ENCODE data around the gene DBH. TPM values are rescaled to one million over a fixed set of nuclear protein-coding genes. Genes with fewer than 3 reads are reported as not detected.

The DBH gene
- total and polyA plus RNA-seq, 10 of the 15 experiments (the other 5 are each of a cell fraction or from before 2014, with no cell fraction given) = not detected

- Histone ChIP-seq H2AFZ (ENCODE audit: control insufficient read depth, low read depth, low read length) (no peak overlapping the region), H3K9me3 (replicated peaks; ENCODE audit: control insufficient read depth, insufficient read depth, low read length) (no peaks in the 10 kb centered on the region), H3K27me3 (replicated peaks in 1 of 2; ENCODE audit: control insufficient read depth in 2 of 2, insufficient read depth in 2 of 2, low read length in 1 of 2) (peaks cover 0 to 4% of the 10 kb centered on the region in 2 experiments; a peak in 2 of 4 replicates), H3K4me3 (no peak overlapping the region), H3K4me1 (ENCODE audit: control insufficient read depth, insufficient read depth, low read length) (no peaks in the 10 kb centered on the region), H3K9ac (ENCODE audit: control insufficient read depth, insufficient read depth, low read length) (no peak overlapping the region), H3K4me2 (ENCODE audit: control insufficient read depth, insufficient read depth) (no peak overlapping the region), H3K36me3 (ENCODE audit: control insufficient read depth in 2 of 2, insufficient read depth in 2 of 2, low read length in 1 of 2) (no peaks in the 10 kb centered on the region), H3K79me2 (ENCODE audit: control insufficient read depth, insufficient read depth, low read length) (no peaks in the 10 kb centered on the region), H3K27ac (ENCODE audit: control insufficient read depth, insufficient read depth) (no peak overlapping the region), H4K20me1 (ENCODE audit: control insufficient read depth, insufficient read depth) (no peaks in the 10 kb centered on the region)
- RAD21 ChIA-PET (ENCODE audit: unreplicated experiment) = no interaction called here
- in situ Hi-C loops (cut with MboI) (no loop called here), intact Hi-C loops (cut with micrococcal nuclease; ENCODE audit: unreplicated experiment) (no loop called here)
- 42% methylated on average over 20 of the region's 21 CpGs for WGBS (ENCODE audit: insufficient coverage, insufficient replicate concordance, low lambda C conversion rate, missing lambda C conversion rate)
- ATAC-seq = no peak
- no peak for DNase-seq (ENCODE audit: low read depth, low spot score)
- CTCF ChIA-PET = interaction anchor here (1.1 kb wide), 1 partner anchor 62 kb away, joined by 3 read pairs; no protein-coding TSS in a partner anchor
- SMC1A ChIA-PET (ENCODE audit: uncharacterized antibody, unreplicated experiment) = no interaction called here
- FAIRE-seq = no peak
- no TSS peak for BruUV-seq (replicated peaks)
- POLR2A ChIA-PET = no interaction called here
- no peak for TF ChIP-seq TARDBP (IDR thresholded peaks at IDR 0.05; ENCODE audit: borderline replicate concordance)
- TF ChIP-seq BACH1 (IDR thresholded peaks at IDR 0.05; ENCODE audit: borderline replicate concordance) = no peak
- TF ChIP-seq ASH2L (IDR thresholded peaks at IDR 0.05; ENCODE audit: borderline replicate concordance, low read depth) = no peak
- no peak for TF ChIP-seq BCL3 (IDR thresholded peaks at IDR 0.05; ENCODE audit: borderline replicate concordance, insufficient read depth, low read depth, low read length, poor library complexity, severe bottlenecking)
- no peak for TF ChIP-seq MEF2A (IDR thresholded peaks at IDR 0.05; ENCODE audit: insufficient read depth, low read depth, low read length)
- no peak for TF ChIP-seq ZNF217 (IDR thresholded peaks at IDR 0.05)
- no peak for TF ChIP-seq STAT1 (conservative IDR thresholded peaks at IDR 0.05)
- TF ChIP-seq JUNB (IDR thresholded peaks at IDR 0.05) = no peak
- no peak for TF ChIP-seq RBBP5 (conservative IDR thresholded peaks at IDR 0.05)
- no peak for TF ChIP-seq ZBED1 (IDR thresholded peaks at IDR 0.05; ENCODE audit: borderline replicate concordance)
- TF ChIP-seq ZBTB4 (CRISPR knock-in tag; IDR thresholded peaks at IDR 0.05) = no peak
- no peak for TF ChIP-seq IRF5 (IDR thresholded peaks at IDR 0.05; ENCODE audit: borderline replicate concordance)
- TF ChIP-seq E4F1 (IDR thresholded peaks at IDR 0.05; ENCODE audit: borderline replicate concordance, partially characterized antibody) = no peak
- TF ChIP-seq ZNF207 (IDR thresholded peaks at IDR 0.05; ENCODE audit: borderline replicate concordance) = no peak
Measured at GRCh38 chr9:133680250-133680975, 44.2 kb downstream of the DBH start.
